ENCODE measurements around the gene HIVEP2.

HIVEP2 gene

DNA sequence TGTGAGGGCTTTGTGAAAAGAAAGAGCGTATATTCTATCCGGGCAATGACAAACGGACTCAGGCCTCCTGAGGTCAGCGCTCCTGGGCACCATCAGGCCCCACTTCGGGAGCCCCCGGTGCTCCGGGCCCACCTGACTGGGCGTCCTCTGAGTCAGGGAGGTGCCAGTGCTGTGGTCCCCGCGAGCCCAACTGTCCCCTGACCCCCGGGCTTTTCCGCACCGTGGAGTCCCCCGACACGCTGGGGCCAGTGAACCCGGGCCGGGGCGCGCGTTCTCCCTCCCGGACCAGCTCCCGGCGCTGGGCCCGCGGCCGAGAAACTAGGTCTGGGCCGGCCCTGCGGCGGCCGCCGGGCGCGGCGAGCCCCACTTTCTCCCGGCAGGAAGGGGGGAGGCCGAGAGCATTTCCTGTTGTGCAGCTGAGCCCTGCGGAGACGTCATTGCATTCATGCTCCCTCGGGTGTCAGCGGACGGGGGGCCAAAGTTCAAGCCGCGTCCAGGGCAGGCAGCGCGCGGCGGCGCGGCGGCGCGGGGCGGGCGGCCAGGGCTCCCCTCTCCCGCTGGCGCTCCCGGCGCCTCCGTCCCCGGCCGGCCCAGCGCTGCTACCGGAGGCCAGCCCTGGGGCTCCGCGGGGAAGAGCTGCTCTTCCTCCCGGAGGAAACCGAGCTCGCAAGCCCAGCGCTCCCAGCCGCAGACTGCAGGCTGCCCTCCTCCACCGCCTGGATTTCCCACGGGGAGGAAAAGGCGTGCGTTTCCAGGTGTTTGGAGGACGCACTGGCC lies 18.3 kb downstream of the HIVEP2 start:
- peaks cover 0 to 37% (median 35%) of the 10 kb centered on the region in 5 donors for H3K4me1 ChIP-seq (ENCODE audit: control insufficient read depth in 5 of 5, insufficient read depth in 5 of 5, low read length in 5 of 5)
- H3K9me3 ChIP-seq (ENCODE audit: control insufficient read depth in 5 of 5, low read length in 5 of 5) = no peaks in the 10 kb centered on the region
- peak overlapping the region; percentile 96 for H3K27ac ChIP-seq (ENCODE audit: low read depth, low read length)
- peak overlapping the region; percentile 83 to 96 (median 84) for H3K9ac ChIP-seq (ENCODE audit: low read length in 5 of 5)
- no peaks in the 10 kb centered on the region for H3K27me3 ChIP-seq (ENCODE audit: control insufficient read depth in 5 of 5, insufficient read depth in 4 of 5, low read length in 5 of 5)
- H3K36me3 ChIP-seq (ENCODE audit: control insufficient read depth in 5 of 5, insufficient read depth in 5 of 5, low read length in 5 of 5) = no peaks in the 10 kb centered on the region
- H3K4me3 ChIP-seq (ENCODE audit: low read depth in 1 of 5, low read length in 5 of 5) = peak overlapping the region; percentile 72 to 89 (median 79)

- peak overlapping the region; percentile 96 for H3K27ac ChIP-seq (ENCODE audit: low read depth, low read length)
- peaks cover 0 to 37% (median 35%) of the 10 kb centered on the region in 5 donors for H3K4me1 ChIP-seq (ENCODE audit: control insufficient read depth in 5 of 5, insufficient read depth in 5 of 5, low read length in 5 of 5)
- peak overlapping the region; percentile 83 to 96 (median 84) for H3K9ac ChIP-seq (ENCODE audit: low read length in 5 of 5)
- H3K27me3 ChIP-seq (ENCODE audit: control insufficient read depth in 5 of 5, insufficient read depth in 4 of 5, low read length in 5 of 5) = no peaks in the 10 kb centered on the region
- peak overlapping the region; percentile 59 to 89 (median 79) for H3K4me3 ChIP-seq (ENCODE audit: low read depth in 1 of 5, low read length in 5 of 5)
- no peaks in the 10 kb centered on the region for H3K9me3 ChIP-seq (ENCODE audit: control insufficient read depth in 5 of 5, low read length in 5 of 5)
- no peaks in the 10 kb centered on the region for H3K36me3 ChIP-seq (ENCODE audit: control insufficient read depth in 5 of 5, insufficient read depth in 5 of 5, low read length in 5 of 5)
These were observed 18.8 kb downstream of the HIVEP2 start for GRCh38 chr6:142926177-142926493.

DNA sequence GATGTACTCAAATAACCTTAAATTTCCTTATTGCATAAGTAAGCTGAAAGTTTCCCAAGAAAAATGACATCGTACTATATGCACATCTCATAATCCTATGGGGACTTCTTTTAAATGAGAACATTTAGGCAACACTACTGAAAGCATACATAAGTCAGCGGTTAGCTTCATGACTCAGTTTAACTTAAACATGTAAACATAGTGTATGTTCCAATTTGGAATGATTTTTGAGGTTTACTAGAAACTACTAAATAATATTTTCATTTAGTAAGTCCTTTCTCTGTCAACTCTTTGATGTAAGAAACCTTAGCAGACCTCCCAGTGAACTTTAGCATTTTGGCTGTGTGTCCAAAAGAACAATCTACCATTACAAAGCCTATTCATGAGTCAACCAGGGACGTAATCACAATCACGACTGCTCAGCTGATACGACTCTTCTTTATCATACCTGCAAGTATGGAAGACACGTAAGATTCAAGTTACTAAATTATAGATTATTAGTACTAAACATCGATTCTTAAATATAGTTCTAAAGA lies 19.3 kb downstream of the HIVEP2 start:
- Histone ChIP-seq H3K27ac (ENCODE audit: low read depth, low read length) (peak overlapping the region; percentile 96), H3K9me3 (ENCODE audit: control insufficient read depth in 5 of 5, low read length in 5 of 5) (no peaks in the 10 kb centered on the region), H3K27me3 (ENCODE audit: control insufficient read depth in 5 of 5, insufficient read depth in 4 of 5, low read length in 5 of 5) (no peaks in the 10 kb centered on the region), H3K4me1 (ENCODE audit: control insufficient read depth in 5 of 5, insufficient read depth in 5 of 5, low read length in 5 of 5) (peaks cover 0 to 37% (median 35%) of the 10 kb centered on the region in 5 donors), H3K4me3 (ENCODE audit: low read depth in 1 of 5, low read length in 5 of 5) (no peak overlapping the region), H3K36me3 (ENCODE audit: control insufficient read depth in 5 of 5, insufficient read depth in 5 of 5, low read length in 5 of 5) (no peaks in the 10 kb centered on the region), H3K9ac (ENCODE audit: low read length in 5 of 5) (peak overlapping the region in 1 of 5 donors; percentile 96)

GRCh38 chr6:142918339-142919042 lies 26.5 kb downstream of the HIVEP2 start:
- Histone ChIP-seq H3K27ac (ENCODE audit: low read depth, low read length) (no peak overlapping the region), H3K4me1 (ENCODE audit: control insufficient read depth in 5 of 5, insufficient read depth in 5 of 5, low read length in 5 of 5) (peaks cover 0 to 14% (median 6%) of the 10 kb centered on the region in 5 donors), H3K9ac (ENCODE audit: low read length in 5 of 5) (no peak overlapping the region), H3K27me3 (ENCODE audit: control insufficient read depth in 5 of 5, insufficient read depth in 4 of 5, low read length in 5 of 5) (no peaks in the 10 kb centered on the region), H3K4me3 (ENCODE audit: low read depth in 1 of 5, low read length in 5 of 5) (no peak overlapping the region), H3K9me3 (ENCODE audit: control insufficient read depth in 5 of 5, low read length in 5 of 5) (no peaks in the 10 kb centered on the region), H3K36me3 (ENCODE audit: control insufficient read depth in 5 of 5, insufficient read depth in 5 of 5, low read length in 5 of 5) (no peaks in the 10 kb centered on the region)

DNA sequence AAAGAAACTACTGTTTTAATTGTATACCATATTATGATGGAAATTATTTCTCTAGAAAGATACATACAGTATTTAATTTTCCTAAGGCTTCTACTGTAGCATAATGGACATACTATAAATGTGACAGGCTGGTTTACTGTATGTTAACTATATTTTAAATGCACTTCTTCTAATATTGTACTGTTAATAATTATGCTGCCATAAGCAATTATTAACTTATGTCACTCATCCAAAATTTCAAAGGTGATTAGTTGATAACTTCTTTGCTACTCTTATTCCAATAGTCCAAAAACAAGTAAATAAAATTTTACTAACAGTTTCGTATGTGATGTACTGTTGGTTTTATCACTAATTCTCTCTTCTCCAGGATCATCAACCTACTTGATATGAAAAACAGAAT lies 28.1 kb downstream of the HIVEP2 start:
- peaks cover 0 to 7% (median 0%) of the 10 kb centered on the region in 5 donors for H3K4me1 ChIP-seq (ENCODE audit: control insufficient read depth in 5 of 5, insufficient read depth in 5 of 5, low read length in 5 of 5)
- H3K9me3 ChIP-seq (ENCODE audit: control insufficient read depth in 5 of 5, low read length in 5 of 5) = no peaks in the 10 kb centered on the region
- no peaks in the 10 kb centered on the region for H3K27me3 ChIP-seq (ENCODE audit: control insufficient read depth in 5 of 5, insufficient read depth in 4 of 5, low read length in 5 of 5)
- no peak overlapping the region for H3K27ac ChIP-seq (ENCODE audit: low read depth, low read length)
- H3K36me3 ChIP-seq (ENCODE audit: control insufficient read depth in 5 of 5, insufficient read depth in 5 of 5, low read length in 5 of 5) = no peaks in the 10 kb centered on the region
- no peak overlapping the region for H3K4me3 ChIP-seq (ENCODE audit: low read depth in 1 of 5, low read length in 5 of 5)
- H3K9ac ChIP-seq (ENCODE audit: low read length in 5 of 5) = no peak overlapping the region

GRCh38 chr6:142914937-142915697 lies 29.9 kb downstream of the HIVEP2 start:
- H3K27me3 ChIP-seq (ENCODE audit: control insufficient read depth in 5 of 5, insufficient read depth in 4 of 5, low read length in 5 of 5) = no peaks in the 10 kb centered on the region
- H3K27ac ChIP-seq (ENCODE audit: low read depth, low read length) = no peak overlapping the region
- H3K9me3 ChIP-seq (ENCODE audit: control insufficient read depth in 5 of 5, low read length in 5 of 5) = no peaks in the 10 kb centered on the region
- H3K9ac ChIP-seq (ENCODE audit: low read length in 5 of 5) = no peak overlapping the region
- H3K36me3 ChIP-seq (ENCODE audit: control insufficient read depth in 5 of 5, insufficient read depth in 5 of 5, low read length in 5 of 5) = no peaks in the 10 kb centered on the region
- H3K4me3 ChIP-seq (ENCODE audit: low read depth in 1 of 5, low read length in 5 of 5) = no peak overlapping the region
- H3K4me1 ChIP-seq (ENCODE audit: control insufficient read depth in 5 of 5, insufficient read depth in 5 of 5, low read length in 5 of 5) = peaks cover 0 to 7% (median 0%) of the 10 kb centered on the region in 5 donors

GRCh38 chr6:142914369-142914768 lies 30.6 kb downstream of the HIVEP2 start:
- H3K9ac ChIP-seq (ENCODE audit: low read length in 5 of 5) = no peak overlapping the region
- no peaks in the 10 kb centered on the region for H3K9me3 ChIP-seq (ENCODE audit: control insufficient read depth in 5 of 5, low read length in 5 of 5)
- H3K4me1 ChIP-seq (ENCODE audit: control insufficient read depth in 5 of 5, insufficient read depth in 5 of 5, low read length in 5 of 5) = peaks cover 0 to 7% (median 0%) of the 10 kb centered on the region in 5 donors
- H3K4me3 ChIP-seq (ENCODE audit: low read depth in 1 of 5, low read length in 5 of 5) = no peak overlapping the region
- H3K36me3 ChIP-seq (ENCODE audit: control insufficient read depth in 5 of 5, insufficient read depth in 5 of 5, low read length in 5 of 5) = no peaks in the 10 kb centered on the region
- no peak overlapping the region for H3K27ac ChIP-seq (ENCODE audit: low read depth, low read length)
- no peaks in the 10 kb centered on the region for H3K27me3 ChIP-seq (ENCODE audit: control insufficient read depth in 5 of 5, insufficient read depth in 4 of 5, low read length in 5 of 5)

- peak overlapping the region in 2 of 5 donors; percentile 4 to 7 for H3K4me3 ChIP-seq (ENCODE audit: low read depth in 1 of 5, low read length in 5 of 5)
- no peaks in the 10 kb centered on the region for H3K27me3 ChIP-seq (ENCODE audit: control insufficient read depth in 5 of 5, insufficient read depth in 4 of 5, low read length in 5 of 5)
- H3K9me3 ChIP-seq (ENCODE audit: control insufficient read depth in 5 of 5, low read length in 5 of 5) = no peaks in the 10 kb centered on the region
- no peak overlapping the region for H3K9ac ChIP-seq (ENCODE audit: low read length in 5 of 5)
- H3K4me1 ChIP-seq (ENCODE audit: control insufficient read depth in 5 of 5, insufficient read depth in 5 of 5, low read length in 5 of 5) = peaks cover 0 to 7% (median 0%) of the 10 kb centered on the region in 5 donors
- H3K36me3 ChIP-seq (ENCODE audit: control insufficient read depth in 5 of 5, insufficient read depth in 5 of 5, low read length in 5 of 5) = no peaks in the 10 kb centered on the region
- no peak overlapping the region for H3K27ac ChIP-seq (ENCODE audit: low read depth, low read length)
These were observed 31.4 kb downstream of the HIVEP2 start for GRCh38 chr6:142913511-142914047.

DNA sequence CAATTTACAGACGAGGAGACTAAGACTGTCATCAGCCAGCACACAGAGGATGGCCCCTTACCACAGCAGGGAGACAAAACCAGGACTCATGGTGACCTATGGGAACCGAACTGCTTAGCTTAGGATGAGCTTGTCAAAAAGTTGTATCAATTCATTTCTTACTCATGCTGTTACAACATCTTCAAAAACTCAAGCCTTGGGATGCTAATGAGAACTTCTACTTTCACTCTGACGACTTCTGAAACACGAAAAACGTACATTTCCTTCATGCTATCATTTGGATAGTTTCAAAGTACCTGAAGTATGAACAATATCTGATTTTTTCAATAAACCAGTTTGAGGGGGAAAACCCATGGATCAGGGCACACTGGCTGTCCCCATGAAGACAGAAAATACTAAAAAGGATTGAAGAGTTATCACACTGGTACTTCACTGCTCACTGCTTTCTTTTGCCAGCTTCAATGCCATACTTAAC lies 31.9 kb downstream of the HIVEP2 start:
- Histone ChIP-seq H3K27ac (ENCODE audit: low read depth, low read length) (no peak overlapping the region), H3K9ac (ENCODE audit: low read length in 5 of 5) (no peak overlapping the region), H3K27me3 (ENCODE audit: control insufficient read depth in 5 of 5, insufficient read depth in 4 of 5, low read length in 5 of 5) (no peaks in the 10 kb centered on the region), H3K9me3 (ENCODE audit: control insufficient read depth in 5 of 5, low read length in 5 of 5) (no peaks in the 10 kb centered on the region), H3K36me3 (ENCODE audit: control insufficient read depth in 5 of 5, insufficient read depth in 5 of 5, low read length in 5 of 5) (no peaks in the 10 kb centered on the region), H3K4me3 (ENCODE audit: low read depth in 1 of 5, low read length in 5 of 5) (peak overlapping the region in 2 of 5 donors; percentile 4 to 7), H3K4me1 (ENCODE audit: control insufficient read depth in 5 of 5, insufficient read depth in 5 of 5, low read length in 5 of 5) (peaks cover 0 to 7% (median 0%) of the 10 kb centered on the region in 5 donors)
